HEK293 (cell line): ENCODE measurements around the gene BBC3.

Source experiments
- ELK4 ChIP-seq: IDR thresholded peaks from 2 replicates; pipeline ENCODE4 v1.6.1; 2011; ENCODE audit warnings: mild to moderate bottlenecking, low read depth, low read length, borderline replicate concordance
- FEZF1 ChIP-seq: fragments of 450-650 bp; formaldehyde crosslinking; IDR thresholded peaks from 2 replicates; pipeline ENCODE4 v1.5.1; 2016; ENCODE audit warnings: missing biosample characterization, missing genetic modification characterization
- GLI2 ChIP-seq: fragments of 450-650 bp; formaldehyde crosslinking; IDR thresholded peaks from 2 replicates; pipeline ENCODE4; 2017; ENCODE audit warnings: missing biosample characterization, missing genetic modification characterization, low read depth, borderline replicate concordance
- HIC1 ChIP-seq: fragments of 450-650 bp; formaldehyde crosslinking; IDR thresholded peaks from 2 replicates; pipeline ENCODE4 v1.5.1; 2016; ENCODE audit warnings: missing biosample characterization, missing genetic modification characterization
- YY1 ChIP-seq: fragments of 450-650 bp; formaldehyde crosslinking; IDR thresholded peaks from 2 replicates; pipeline ENCODE4 v1.5.1; 2018; ENCODE audit warnings: missing biosample characterization, missing genetic modification characterization
- ZEB2 ChIP-seq: fragments of 450-650 bp; formaldehyde crosslinking; IDR thresholded peaks from 2 replicates; pipeline ENCODE4 v1.5.1; 2016; ENCODE audit warnings: missing biosample characterization, missing genetic modification characterization
- ZFP3 ChIP-seq: fragments of 450-650 bp; formaldehyde crosslinking; IDR thresholded peaks from 2 replicates; pipeline ENCODE4 v1.5.1; 2016; ENCODE audit warnings: low read depth, missing biosample characterization, missing genetic modification characterization
- ZNF10 ChIP-seq: fragments of 450-650 bp; formaldehyde crosslinking; IDR thresholded peaks from 2 replicates; pipeline ENCODE4 v1.5.1; 2017; ENCODE audit warnings: missing biosample characterization, missing genetic modification characterization
- ZNF121 ChIP-seq: fragments of 450-650 bp; formaldehyde crosslinking; IDR thresholded peaks from 2 replicates; pipeline ENCODE4 v1.5.1; 2016; ENCODE audit warnings: missing biosample characterization, missing genetic modification characterization
- ZNF155 ChIP-seq: fragments of 450-650 bp; formaldehyde crosslinking; IDR thresholded peaks from 2 replicates; pipeline ENCODE4 v1.5.1; 2016; ENCODE audit warnings: missing biosample characterization, missing genetic modification characterization
- ZNF174 ChIP-seq: fragments of 450-650 bp; formaldehyde crosslinking; IDR thresholded peaks from 2 replicates; pipeline ENCODE4 v1.5.0; 2017; ENCODE audit warnings: missing biosample characterization, mild to moderate bottlenecking, missing genetic modification characterization
- ZNF26 ChIP-seq: fragments of 450-650 bp; formaldehyde crosslinking; IDR thresholded peaks from 2 replicates; pipeline ENCODE4 v1.5.1; 2016; ENCODE audit warnings: missing biosample characterization, missing genetic modification characterization
- ZNF335 ChIP-seq: fragments of 450-650 bp; formaldehyde crosslinking; conservative IDR thresholded peaks from 2 replicates; pipeline ENCODE4 v1.5.1; 2016; ENCODE audit warnings: missing biosample characterization, missing genetic modification characterization
- ZNF350 ChIP-seq: fragments of 450-650 bp; formaldehyde crosslinking; IDR thresholded peaks from 2 replicates; pipeline ENCODE4 v1.5.0; 2017; ENCODE audit warnings: missing biosample characterization, mild to moderate bottlenecking, missing genetic modification characterization
- ZNF391 ChIP-seq: fragments of 450-650 bp; formaldehyde crosslinking; IDR thresholded peaks from 2 replicates; pipeline ENCODE4 v1.5.1; 2016; ENCODE audit warnings: low read depth, missing biosample characterization, missing genetic modification characterization, borderline replicate concordance
- ZNF416 ChIP-seq: fragments of 450-650 bp; formaldehyde crosslinking; IDR thresholded peaks from 2 replicates; pipeline ENCODE4 v1.5.1; 2016; ENCODE audit warnings: missing biosample characterization, missing genetic modification characterization
- ZNF510 ChIP-seq: fragments of 450-650 bp; formaldehyde crosslinking; IDR thresholded peaks from 2 replicates; pipeline ENCODE4 v1.5.1; 2018; ENCODE audit warnings: mild to moderate bottlenecking, missing genetic modification characterization, missing biosample characterization; ENCODE audit not compliant: insufficient replicate concordance
- ZNF548 ChIP-seq: fragments of 450-650 bp; formaldehyde crosslinking; IDR thresholded peaks from 2 replicates; pipeline ENCODE4 v1.5.1; 2016; ENCODE audit warnings: missing biosample characterization, missing genetic modification characterization
- ZNF639 ChIP-seq: fragments of 450-650 bp; formaldehyde crosslinking; IDR thresholded peaks from 2 replicates; pipeline ENCODE4 v1.5.1; 2016; ENCODE audit warnings: missing biosample characterization, missing genetic modification characterization
- ZNF660 ChIP-seq: fragments of 450-650 bp; IDR thresholded peaks from 2 replicates; pipeline ENCODE4 v1.5.1; 2018; ENCODE audit warnings: missing biosample characterization, mild to moderate bottlenecking, missing genetic modification characterization
- ZNF664 ChIP-seq: fragments of 450-650 bp; formaldehyde crosslinking; IDR thresholded peaks from 2 replicates; pipeline ENCODE4 v1.5.1; 2016; ENCODE audit warnings: missing biosample characterization, missing genetic modification characterization
- ZNF692 ChIP-seq: fragments of 450-650 bp; formaldehyde crosslinking; IDR thresholded peaks from 2 replicates; pipeline ENCODE4 v1.5.1; 2016; ENCODE audit warnings: missing biosample characterization, missing genetic modification characterization
- ZNF704 ChIP-seq: fragments of 450-650 bp; formaldehyde crosslinking; IDR thresholded peaks from 2 replicates; pipeline ENCODE4 v1.5.1; 2016; ENCODE audit warnings: missing biosample characterization, missing genetic modification characterization
- ZNF747 ChIP-seq: fragments of 450-650 bp; formaldehyde crosslinking; IDR thresholded peaks from 2 replicates; pipeline ENCODE4 v1.5.1; 2016; ENCODE audit warnings: missing biosample characterization, missing genetic modification characterization
- ZNF777 ChIP-seq: fragments of 450-650 bp; formaldehyde crosslinking; IDR thresholded peaks from 2 replicates; pipeline ENCODE4 v1.5.1; 2017; ENCODE audit warnings: missing biosample characterization, missing genetic modification characterization, borderline replicate concordance
- ZNF837 ChIP-seq: fragments of 450-650 bp; formaldehyde crosslinking; IDR thresholded peaks from 2 replicates; pipeline ENCODE4 v1.5.1; 2016; ENCODE audit warnings: missing biosample characterization, missing genetic modification characterization
- ZNF843 ChIP-seq: fragments of 450-650 bp; formaldehyde crosslinking; IDR thresholded peaks from 2 replicates; pipeline ENCODE4 v1.5.1; 2016; ENCODE audit warnings: missing biosample characterization, missing genetic modification characterization
- ZXDB ChIP-seq: fragments of 450-650 bp; formaldehyde crosslinking; IDR thresholded peaks from 2 replicates; pipeline ENCODE4 v1.5.1; 2016; ENCODE audit warnings: missing biosample characterization, missing genetic modification characterization
- TF ChIP-seq, protein P1 (sequence below): fragments of 450-650 bp; formaldehyde crosslinking; IDR thresholded peaks from 2 replicates; pipeline ENCODE4 v1.5.1; 2016; ENCODE audit warnings: missing biosample characterization, missing genetic modification characterization

Gene BBC3

DNA sequence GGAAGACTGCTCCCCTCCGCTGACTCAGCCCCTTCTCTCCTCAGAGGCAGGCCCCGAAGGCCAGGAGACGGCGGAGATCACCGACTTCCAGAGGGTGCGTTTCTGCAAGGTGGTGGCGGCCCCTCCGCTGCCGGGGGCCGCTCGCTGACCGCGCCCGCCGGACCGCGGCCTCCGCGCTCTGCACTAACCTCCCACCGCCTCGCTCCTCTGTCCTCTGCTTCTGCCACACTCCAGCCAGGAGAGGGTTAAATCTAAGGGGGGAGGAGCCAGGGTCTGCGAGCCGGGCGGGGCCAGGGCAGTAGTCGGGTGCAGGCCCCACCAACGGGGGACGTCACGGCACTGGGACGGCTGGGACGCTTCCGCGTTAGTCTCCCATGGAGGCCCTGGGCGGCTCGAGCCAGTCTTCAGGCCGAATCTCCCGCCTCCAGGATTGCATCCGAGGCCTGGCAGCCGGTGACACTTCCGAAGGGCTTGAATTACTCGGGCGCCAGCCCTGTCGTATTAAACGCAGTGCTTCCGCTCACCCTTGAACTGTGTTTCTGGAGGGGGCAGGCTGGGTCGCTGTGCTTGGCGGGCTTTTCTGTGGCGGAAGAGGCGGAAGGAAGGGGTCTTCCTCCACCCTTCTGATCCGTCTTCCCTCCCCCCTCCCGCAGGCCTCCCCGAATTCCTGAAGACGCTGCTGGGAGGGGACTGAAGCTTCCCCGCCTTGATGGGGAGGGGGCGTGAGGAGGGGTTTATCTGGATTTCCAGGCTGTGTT lies 42.5 kb upstream of the BBC3 start (continued):
- TF ChIP-seq ZNF155 (tag by site-specific recombination) (no peak), ZNF335 (tag by site-specific recombination) (peak; percentile 94), ZFP3 (tag by site-specific recombination) (no peak), ZNF747 (no peak), ZNF777 (tag by site-specific recombination) (peak; percentile 52), ZNF510 (tag by site-specific recombination) (no peak), YY1 (tag by site-specific recombination) (no peak), ZNF664 (tag by site-specific recombination) (no peak), ZNF121 (tag by site-specific recombination) (no peak), ZNF26 (no peak), FEZF1 (tag by site-specific recombination) (no peak), ZNF350 (tag by site-specific recombination) (no peak), ZNF174 (tag by site-specific recombination) (no peak), ZNF692 (tag by site-specific recombination) (peak; percentile 95), ZNF660 (tag by site-specific recombination) (no peak; the same call in 1 of the 2 replicates), ZNF548 (tag by site-specific recombination) (no peak), ZNF416 (no peak), ZXDB (tag by site-specific recombination) (peak; percentile 79), ZNF391 (tag by site-specific recombination) (peak; percentile 15; the same call in 1 of the 2 replicates), ZNF843 (tag by site-specific recombination) (no peak), ZEB2 (peak; percentile 75), GLI2 (no peak), ZNF10 (tag by site-specific recombination) (no peak), ELK4 (no peak), ZNF837 (tag by site-specific recombination) (no peak), ZNF639 (no peak), ZNF704 (tag by site-specific recombination) (no peak), HIC1 (tag by site-specific recombination) (no peak)
- TF ChIP-seq, protein P1, sequence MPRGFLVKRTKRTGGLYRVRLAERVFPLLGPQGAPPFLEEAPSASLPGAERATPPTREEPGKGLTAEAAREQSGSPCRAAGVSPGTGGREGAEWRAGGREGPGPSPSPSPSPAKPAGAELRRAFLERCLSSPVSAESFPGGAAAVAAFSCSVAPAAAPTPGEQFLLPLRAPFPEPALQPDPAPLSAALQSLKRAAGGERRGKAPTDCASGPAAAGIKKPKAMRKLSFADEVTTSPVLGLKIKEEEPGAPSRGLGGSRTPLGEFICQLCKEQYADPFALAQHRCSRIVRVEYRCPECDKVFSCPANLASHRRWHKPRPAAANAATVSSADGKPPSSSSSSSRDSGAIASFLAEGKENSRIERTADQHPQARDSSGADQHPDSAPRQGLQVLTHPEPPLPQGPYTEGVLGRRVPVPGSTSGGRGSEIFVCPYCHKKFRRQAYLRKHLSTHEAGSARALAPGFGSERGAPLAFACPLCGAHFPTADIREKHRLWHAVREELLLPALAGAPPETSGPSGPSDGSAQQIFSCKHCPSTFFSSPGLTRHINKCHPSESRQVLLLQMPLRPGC (tag by site-specific recombination), result no peak
